Measurements from ENCODE around the gene TACC2.

The TACC2 gene

GRCh38 chr10:122301811-122302115 is 312.8 kb downstream of the TACC2 start:
- DNase-seq = no peak

DNA sequence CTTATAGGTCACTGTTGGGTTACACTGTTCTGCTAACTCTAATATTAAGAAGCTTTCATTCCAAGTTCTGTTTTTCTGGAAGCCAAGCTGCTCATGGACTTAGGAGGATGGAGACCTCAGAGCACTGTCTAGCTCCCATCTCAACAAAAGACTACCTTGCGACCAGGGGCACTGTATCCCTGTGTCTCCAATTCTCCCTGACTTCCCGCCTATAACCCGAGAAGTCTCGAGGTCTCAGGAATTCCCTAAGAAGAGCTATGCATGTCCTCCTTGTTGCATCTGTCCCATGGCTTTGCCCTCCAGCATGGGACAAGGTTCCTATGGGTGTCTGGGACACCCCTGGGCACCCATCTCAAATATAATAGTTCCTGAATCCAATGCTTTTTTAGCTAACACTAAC is 313.4 kb downstream of the TACC2 start:
- no peak for DNase-seq

DNA sequence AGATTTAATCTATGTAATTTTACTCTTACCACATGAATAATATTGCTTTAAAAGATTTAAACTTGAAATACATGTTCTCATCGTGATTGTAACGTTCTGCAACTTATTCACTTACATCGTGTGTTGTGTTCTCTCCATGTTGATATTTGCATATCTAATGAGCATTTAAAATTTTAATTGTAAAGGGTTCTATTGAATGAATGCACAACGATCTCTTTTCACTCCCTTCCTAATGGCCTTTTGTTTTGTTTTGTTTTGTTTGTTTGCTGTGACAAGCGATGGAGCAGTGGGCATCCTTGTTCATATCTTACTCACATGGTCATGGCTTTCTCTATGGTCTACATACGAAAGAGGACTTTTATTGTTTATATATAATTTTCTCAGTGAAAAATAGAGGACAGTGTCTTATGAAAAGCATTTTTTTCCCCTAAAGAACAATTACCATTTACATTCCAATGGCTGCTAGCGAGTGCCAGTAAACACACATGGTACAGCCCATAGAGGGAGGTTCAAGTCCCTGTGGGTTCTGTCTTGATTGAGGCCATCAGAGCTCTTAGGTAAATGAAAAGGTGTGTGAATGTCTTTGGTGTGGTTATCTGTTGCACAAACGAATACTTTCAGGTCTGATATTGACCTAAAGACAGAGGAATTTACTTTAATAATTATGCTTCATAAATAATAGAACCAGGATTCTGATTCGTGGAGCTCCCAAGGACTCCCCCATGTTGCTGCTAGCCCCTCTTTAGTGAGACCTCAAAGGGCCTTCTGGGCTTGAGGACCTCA is 314.5 kb downstream of the TACC2 start:
- DNase-seq = no peak
